ENCODE data around the gene PTGIS. TPM values are rescaled to one million over a fixed set of nuclear protein-coding genes. Genes with fewer than 3 reads are reported as not detected.

The PTGIS gene
- total RNA-seq, 4 donors from 2014 or later = 3.5 to 30.5 (median 11.1) TPM

- Histone ChIP-seq H3K4me1 (peaks cover 0 to 17% (median 0%) of the 10 kb centered on the region in 4 donors), H3K27me3 (no peaks in the 10 kb centered on the region), H3K9me3 (no peaks in the 10 kb centered on the region), H3K4me3 (no peak overlapping the region), H3K36me3 (no peaks in the 10 kb centered on the region), H3K27ac (peak overlapping the region in 2 of 4 donors; percentile 5 to 79)
- no peak for DNase-seq
- no peak for TF ChIP-seq POLR2A (IDR thresholded peaks at IDR 0.05)
- no peak for TF ChIP-seq CTCF (IDR thresholded peaks at IDR 0.05)
Observed at GRCh38 chr20:49585585-49586245, 17.8 kb upstream of the PTGIS start.

- Histone ChIP-seq H3K9me3 (no peaks in the 10 kb centered on the region), H3K36me3 (no peaks in the 10 kb centered on the region), H3K4me1 (peaks cover 0 to 17% (median 0%) of the 10 kb centered on the region in 4 donors), H3K4me3 (no peak overlapping the region), H3K27ac (peak overlapping the region in 3 of 4 donors; percentile 40 to 79 (median 46)), H3K27me3 (no peaks in the 10 kb centered on the region)
- TF ChIP-seq POLR2A (IDR thresholded peaks at IDR 0.05) = no peak
- peak in 1 of 3 donors; percentile 68 for DNase-seq
Observed at GRCh38 chr20:49584418-49585382, 16.8 kb upstream of the PTGIS start.

GRCh38 chr20:49583669-49584417 is 15.9 kb upstream of the PTGIS start:
- Histone ChIP-seq H3K36me3 (no peaks in the 10 kb centered on the region), H3K4me3 (no peak overlapping the region), H3K27me3 (no peaks in the 10 kb centered on the region), H3K27ac (peak overlapping the region in 3 of 4 donors; percentile 40 to 79 (median 46)), H3K9me3 (no peaks in the 10 kb centered on the region), H3K4me1 (peaks cover 0 to 17% (median 0%) of the 10 kb centered on the region in 4 donors)
- DNase-seq = peak in 2 of 3 donors; percentile 66 to 77
- peak in 1 of 2 donors; percentile 14 for TF ChIP-seq POLR2A (IDR thresholded peaks at IDR 0.05)
- peak in 2 of 6 experiments; percentile 17 to 30 for TF ChIP-seq CTCF (IDR thresholded peaks at IDR 0.05)

GRCh38 chr20:49583343-49583668 is 15.4 kb upstream of the PTGIS start:
- Histone ChIP-seq H3K36me3 (no peaks in the 10 kb centered on the region), H3K9me3 (no peaks in the 10 kb centered on the region), H3K27ac (peak overlapping the region in 2 of 4 donors; percentile 40 to 79), H3K27me3 (no peaks in the 10 kb centered on the region), H3K4me3 (no peak overlapping the region), H3K4me1 (peaks cover 0 to 17% (median 0%) of the 10 kb centered on the region in 4 donors)
- DNase-seq = no peak
- no peak for TF ChIP-seq CTCF (IDR thresholded peaks at IDR 0.05)
- TF ChIP-seq POLR2A (IDR thresholded peaks at IDR 0.05) = no peak

- no peak for DNase-seq
- Histone ChIP-seq H3K27me3 (no peaks in the 10 kb centered on the region), H3K9me3 (no peaks in the 10 kb centered on the region), H3K4me3 (no peak overlapping the region), H3K27ac (peak overlapping the region in 2 of 4 donors; percentile 40 to 79), H3K36me3 (no peaks in the 10 kb centered on the region), H3K4me1 (peaks cover 0 to 17% (median 0%) of the 10 kb centered on the region in 4 donors)
- TF ChIP-seq POLR2A (IDR thresholded peaks at IDR 0.05) = no peak
- TF ChIP-seq CTCF (IDR thresholded peaks at IDR 0.05) = no peak
Observed at GRCh38 chr20:49582413-49583334, 14.7 kb upstream of the PTGIS start.

Measured in Peyer's patch (tissue), 4 donors.